Activated naive CD8-positive, alpha-beta T cell treated with anti-CD3 and anti-CD28 coated beads for 36 hours (primary cell): ENCODE results near the gene FAM111B. TPM values are rescaled to one million over a fixed set of nuclear protein-coding genes. Genes with fewer than 3 reads are reported as not detected.
A peak's percentile ranks its signal among the peaks of the same experiment; 100 is the strongest.

Experiments
- DNase-seq: peaks from one replicate; pipeline ENCODE4 v3.0.0; 2021
- H3K27ac Mint-ChIP-seq: one replicate; pipeline ENCODE4 v1.8.0; 2022; ENCODE audit warnings: mild to moderate bottlenecking, moderate library complexity, mixed read lengths
- H3K27me3 Mint-ChIP-seq: one replicate; pipeline ENCODE4 v1.8.0; 2022; ENCODE audit warnings: mild to moderate bottlenecking, mixed read lengths
- H3K36me3 Mint-ChIP-seq: one replicate; pipeline ENCODE4 v1.8.0; 2021; ENCODE audit warnings: mild to moderate bottlenecking, mixed read lengths
- H3K4me1 Mint-ChIP-seq: one replicate; pipeline ENCODE4 v1.8.0; 2021; ENCODE audit warnings: mixed read lengths
- H3K4me3 Mint-ChIP-seq: one replicate; pipeline ENCODE4 v1.8.0; 2022; ENCODE audit warnings: mild to moderate bottlenecking, moderate library complexity, mixed read lengths
- H3K9me3 Mint-ChIP-seq: one replicate; pipeline ENCODE4 v1.8.0; 2022; ENCODE audit warnings: mixed read lengths
- total RNA-seq, 2 experiments: library from RNA; stranded (reverse); gene quantifications; one replicate each; pipeline ENCODE4 v1.2.3, GENCODE V29; 2021

FAM111B gene
- total RNA-seq, 2 experiments from 2014 or later = 46.1 to 50.4 TPM

DNA sequence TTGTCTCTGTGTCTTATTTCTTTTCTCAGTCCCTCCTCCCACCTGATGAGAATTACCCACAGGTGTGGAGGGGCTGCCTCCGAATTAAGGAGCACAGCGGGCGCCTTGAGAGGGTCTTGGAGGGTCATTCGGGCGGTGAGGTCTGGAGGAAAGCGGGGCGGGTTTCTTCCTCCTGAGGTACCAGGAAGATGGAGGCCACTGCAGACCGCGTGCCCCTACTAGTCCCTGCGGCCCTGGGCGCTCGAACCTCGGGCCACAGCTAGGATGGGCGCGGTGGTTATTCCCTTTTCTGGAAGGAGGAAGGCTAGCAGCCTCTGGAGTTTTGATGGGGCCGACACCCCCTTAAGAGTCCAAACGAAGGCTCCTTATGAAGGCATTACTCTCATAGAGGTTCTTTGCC lies 30.2 kb downstream of the FAM111B start:
- H3K4me3 Mint-ChIP-seq = no peak overlapping the region
- peaks cover 5% of the 10 kb centered on the region for H3K9me3 Mint-ChIP-seq
- H3K4me1 Mint-ChIP-seq = peaks cover 20% of the 10 kb centered on the region
- H3K27ac Mint-ChIP-seq = no peak overlapping the region
- no peak for DNase-seq
- peaks cover 15% of the 10 kb centered on the region for H3K36me3 Mint-ChIP-seq
- no peaks in the 10 kb centered on the region for H3K27me3 Mint-ChIP-seq

DNA sequence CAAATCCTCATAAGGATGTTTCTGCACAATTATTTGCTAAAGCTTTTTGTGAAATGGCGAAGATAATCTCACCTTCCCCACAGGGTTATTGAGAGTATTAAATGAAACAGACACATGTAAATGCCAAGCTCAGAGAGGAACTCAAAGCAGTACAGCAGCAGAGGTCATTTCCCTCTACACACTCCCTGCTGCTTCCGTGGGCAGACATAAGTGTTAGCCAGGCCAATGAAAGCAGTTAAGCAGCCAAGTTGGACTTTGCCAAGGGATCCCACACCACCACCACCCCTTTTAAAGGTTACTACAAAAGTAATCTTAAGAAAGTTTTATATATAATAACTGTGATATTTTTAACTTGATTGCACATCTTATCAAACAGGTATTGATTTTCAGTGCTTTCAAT lies 31.6 kb downstream of the FAM111B start:
- Mint-ChIP-seq H3K36me3 (peaks cover 2% of the 10 kb centered on the region), H3K4me3 (no peak overlapping the region), H3K27ac (no peak overlapping the region), H3K27me3 (no peaks in the 10 kb centered on the region), H3K4me1 (peaks cover 25% of the 10 kb centered on the region), H3K9me3 (no peaks in the 10 kb centered on the region)
- no peak for DNase-seq

DNA sequence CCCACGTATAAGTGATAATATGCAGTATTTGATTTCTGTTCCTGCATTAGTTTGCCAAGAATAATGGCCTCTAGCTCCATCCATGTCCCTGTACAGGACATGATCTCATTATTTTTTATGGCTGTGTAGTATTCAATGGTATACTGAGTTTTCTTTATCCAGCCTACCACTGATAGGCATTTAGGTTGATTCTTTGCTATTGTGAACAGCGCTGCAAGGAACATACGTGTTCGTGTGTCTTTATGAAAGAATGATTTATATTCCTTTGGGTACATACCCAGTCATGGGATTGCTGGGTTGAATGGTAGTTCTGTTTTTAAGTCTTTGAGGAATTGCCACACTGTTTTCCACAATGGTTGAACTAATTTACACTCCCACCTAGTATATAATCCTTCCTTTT lies 34.2 kb downstream of the FAM111B start:
- no peak for DNase-seq
- H3K4me1 Mint-ChIP-seq = peaks cover 34% of the 10 kb centered on the region
- peak overlapping the region; percentile 99 for H3K4me3 Mint-ChIP-seq
- H3K27ac Mint-ChIP-seq = no peak overlapping the region
- no peaks in the 10 kb centered on the region for H3K9me3 Mint-ChIP-seq
- no peaks in the 10 kb centered on the region for H3K27me3 Mint-ChIP-seq
- H3K36me3 Mint-ChIP-seq = peaks cover 17% of the 10 kb centered on the region

DNA sequence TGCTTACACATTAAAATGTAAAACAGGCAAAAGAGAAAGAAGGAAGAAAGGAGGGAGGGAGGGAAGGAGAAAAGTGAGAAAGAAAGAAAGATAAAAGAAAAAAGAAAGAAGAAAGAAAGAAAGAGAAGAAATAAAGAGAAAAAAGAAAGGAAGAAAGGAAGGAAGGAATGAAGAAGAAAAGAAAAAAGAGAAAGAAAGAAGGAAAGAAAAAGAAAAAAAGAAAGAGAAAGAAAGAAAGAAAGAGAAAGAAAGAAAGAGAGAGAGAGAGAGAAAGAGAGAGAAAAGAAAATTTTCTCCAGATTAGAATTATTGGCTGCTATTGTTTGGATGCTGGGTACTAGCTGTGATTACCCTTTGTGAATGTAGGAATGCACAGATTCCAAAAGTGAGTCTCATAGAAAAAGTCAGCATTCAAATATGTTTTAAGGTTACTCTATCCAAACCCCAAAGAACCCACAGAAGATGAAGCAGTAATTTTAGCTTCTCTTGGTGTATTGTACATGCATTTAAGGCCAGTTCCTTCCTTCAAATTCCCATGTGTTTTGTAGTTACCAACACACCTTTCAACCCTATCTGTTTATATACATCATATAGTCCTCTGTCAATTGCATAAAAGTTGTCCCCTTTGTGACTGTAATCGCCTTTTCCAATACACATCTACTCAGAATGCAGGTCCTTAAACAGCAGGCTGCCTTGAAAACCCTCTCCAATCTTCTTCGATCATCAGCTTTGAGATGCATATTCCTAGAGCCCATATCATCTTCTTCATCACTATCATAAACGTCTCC lies 34.8 kb downstream of the FAM111B start:
- Mint-ChIP-seq H3K9me3 (no peaks in the 10 kb centered on the region), H3K4me3 (peak overlapping the region; percentile 99), H3K27ac (peak overlapping the region; percentile 91), H3K36me3 (peaks cover 23% of the 10 kb centered on the region), H3K27me3 (no peaks in the 10 kb centered on the region), H3K4me1 (peaks cover 40% of the 10 kb centered on the region)
- no peak for DNase-seq

- no peaks in the 10 kb centered on the region for H3K27me3 Mint-ChIP-seq
- no peaks in the 10 kb centered on the region for H3K9me3 Mint-ChIP-seq
- peak within 1 kb of the TSS; percentile 91 for H3K27ac Mint-ChIP-seq
- peak within 1 kb of the TSS; percentile 99 for H3K4me3 Mint-ChIP-seq
- DNase-seq = peak; percentile 87
- peaks cover 47% of the 10 kb centered on the region for H3K4me1 Mint-ChIP-seq
- H3K36me3 Mint-ChIP-seq = peaks cover 30% of the 10 kb centered on the region
Observed at GRCh38 chr11:59142530-59143507, 35.8 kb downstream of the FAM111B start, which contains the start of gene FAM111A. Gene FAM111A, plus strand, starts transcription at chr11:59142856. Its CDS starts 6,017 bp downstream, at chr11:59148873.

- peaks cover 50% of the 10 kb centered on the region for H3K4me1 Mint-ChIP-seq
Observed at GRCh38 chr11:59144096-59144495, 37.1 kb downstream of the FAM111B start.

DNA sequence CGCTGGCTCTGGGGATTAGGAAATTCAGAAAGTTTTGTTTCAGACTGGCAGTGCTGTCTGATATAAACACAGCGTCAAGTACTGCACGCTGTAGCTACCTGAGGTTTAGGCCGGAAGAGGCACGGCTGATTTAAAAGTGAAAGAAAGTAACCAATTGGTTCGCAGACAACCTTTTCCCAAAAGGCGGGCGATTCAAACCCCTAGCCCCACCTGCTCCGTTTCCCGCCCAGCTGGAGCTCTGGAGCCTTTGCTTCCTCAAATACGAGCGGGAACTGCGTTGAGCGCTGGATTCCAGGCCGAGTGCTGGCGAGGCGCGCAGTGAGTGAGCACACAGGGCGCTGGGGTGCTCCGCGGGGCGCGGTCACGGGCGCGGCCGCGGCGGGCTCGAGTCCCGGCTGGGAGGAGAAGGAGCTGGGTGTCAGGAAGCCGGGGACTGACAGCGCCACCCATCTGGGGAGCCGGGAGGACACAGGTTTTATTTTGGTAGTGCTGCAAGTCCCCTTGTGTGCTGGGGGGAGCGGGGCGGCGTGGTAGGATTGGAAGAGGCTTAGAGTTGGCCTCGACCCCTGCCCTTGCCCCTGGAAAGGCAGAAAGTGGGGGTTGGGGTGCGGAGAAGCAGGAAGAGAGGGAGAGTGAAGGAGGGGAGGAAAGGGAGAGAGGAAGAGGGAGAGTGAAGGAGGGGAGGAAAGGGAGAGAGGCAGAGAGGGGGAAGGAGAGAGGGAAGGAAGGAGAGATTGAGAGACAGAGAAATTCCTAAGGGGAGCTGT lies 37.7 kb downstream of the FAM111B start:
- DNase-seq = peak; percentile 76
- H3K27ac Mint-ChIP-seq = peak overlapping the region; percentile 91
- peaks cover 50% of the 10 kb centered on the region for H3K4me1 Mint-ChIP-seq
- H3K4me3 Mint-ChIP-seq = peak overlapping the region; percentile 99
- peaks cover 46% of the 10 kb centered on the region for H3K36me3 Mint-ChIP-seq
- no peaks in the 10 kb centered on the region for H3K9me3 Mint-ChIP-seq
- H3K27me3 Mint-ChIP-seq = no peaks in the 10 kb centered on the region

More at GRCh38 chr11:59144096-59144495, 37.1 kb downstream of the FAM111B start:
- no peaks in the 10 kb centered on the region for H3K27me3 Mint-ChIP-seq
- no peak for DNase-seq
- H3K9me3 Mint-ChIP-seq = no peaks in the 10 kb centered on the region
- H3K36me3 Mint-ChIP-seq = peaks cover 42% of the 10 kb centered on the region
- H3K27ac Mint-ChIP-seq = peak overlapping the region; percentile 91
- peak overlapping the region; percentile 99 for H3K4me3 Mint-ChIP-seq

- no peaks in the 10 kb centered on the region for H3K27me3 Mint-ChIP-seq
- H3K4me3 Mint-ChIP-seq = peak overlapping the region; percentile 99
- peaks cover 51% of the 10 kb centered on the region for H3K36me3 Mint-ChIP-seq
- H3K4me1 Mint-ChIP-seq = peaks cover 51% of the 10 kb centered on the region
- peak overlapping the region; percentile 91 for H3K27ac Mint-ChIP-seq
- H3K9me3 Mint-ChIP-seq = no peaks in the 10 kb centered on the region
- DNase-seq = no peak
Observed at GRCh38 chr11:59145534-59145933, 38.5 kb downstream of the FAM111B start.

DNA sequence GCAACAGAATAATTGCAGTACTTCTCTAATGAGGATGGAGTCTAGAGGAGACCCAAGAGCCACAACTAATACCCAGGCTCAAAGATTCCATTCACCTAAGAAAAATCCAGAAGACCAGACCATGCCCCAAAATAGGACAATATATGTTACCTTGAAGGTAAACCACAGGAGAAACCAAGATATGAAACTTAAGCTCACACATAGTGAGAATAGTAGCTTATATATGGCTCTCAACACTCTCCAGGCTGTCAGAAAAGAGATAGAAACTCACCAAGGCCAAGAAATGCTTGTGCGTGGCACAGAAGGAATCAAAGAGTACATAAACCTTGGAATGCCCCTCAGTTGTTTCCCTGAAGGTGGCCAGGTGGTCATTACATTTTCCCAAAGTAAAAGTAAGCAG lies 44.7 kb downstream of the FAM111B start:
- Mint-ChIP-seq H3K4me1 (peaks cover 36% of the 10 kb centered on the region), H3K27ac (peak overlapping the region; percentile 90), H3K36me3 (peaks cover 57% of the 10 kb centered on the region), H3K9me3 (peaks cover 3% of the 10 kb centered on the region), H3K4me3 (peak overlapping the region; percentile 52), H3K27me3 (no peaks in the 10 kb centered on the region)
- no peak for DNase-seq

- Mint-ChIP-seq H3K36me3 (peaks cover 53% of the 10 kb centered on the region), H3K4me3 (peak overlapping the region; percentile 52), H3K4me1 (peaks cover 30% of the 10 kb centered on the region), H3K27ac (peak overlapping the region; percentile 90), H3K9me3 (peaks cover 3% of the 10 kb centered on the region), H3K27me3 (no peaks in the 10 kb centered on the region)
- no peak for DNase-seq
Observed at GRCh38 chr11:59152312-59152951, 45.4 kb downstream of the FAM111B start.

DNA sequence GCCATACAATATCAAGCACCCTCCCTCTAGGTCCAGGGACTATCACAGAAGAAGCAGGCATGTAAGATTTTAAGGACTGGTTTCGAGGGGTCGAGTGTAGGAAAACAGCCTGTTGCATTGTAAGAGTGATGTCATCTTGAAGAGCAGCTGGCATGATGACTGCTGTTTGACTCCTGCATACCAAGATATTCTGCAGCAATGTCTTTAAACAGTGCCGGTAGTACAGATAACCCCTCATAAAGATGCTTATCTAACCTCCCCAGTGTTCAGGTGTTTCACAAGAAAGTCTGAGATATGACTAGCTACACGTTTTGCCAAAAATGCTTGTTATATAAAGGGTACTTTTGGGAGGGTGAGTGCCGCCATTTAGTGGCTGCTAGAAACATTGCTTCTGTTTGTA lies 47.6 kb downstream of the FAM111B start:
- Mint-ChIP-seq H3K27ac (no peak overlapping the region), H3K9me3 (peaks cover 3% of the 10 kb centered on the region), H3K4me1 (peaks cover 26% of the 10 kb centered on the region), H3K27me3 (no peaks in the 10 kb centered on the region), H3K36me3 (peaks cover 34% of the 10 kb centered on the region), H3K4me3 (no peak overlapping the region)
- DNase-seq = no peak

GRCh38 chr11:59157433-59157832 lies 50.4 kb downstream of the FAM111B start:
- no peak for DNase-seq
- no peak overlapping the region for H3K4me3 Mint-ChIP-seq
- H3K9me3 Mint-ChIP-seq = peaks cover 2% of the 10 kb centered on the region
- H3K27ac Mint-ChIP-seq = no peak overlapping the region
- H3K4me1 Mint-ChIP-seq = peaks cover 9% of the 10 kb centered on the region
- H3K36me3 Mint-ChIP-seq = peaks cover 12% of the 10 kb centered on the region
- H3K27me3 Mint-ChIP-seq = peaks cover 9% of the 10 kb centered on the region

GRCh38 chr11:59158206-59159068 lies 51.4 kb downstream of the FAM111B start:
- Mint-ChIP-seq H3K4me3 (no peak overlapping the region), H3K27me3 (peaks cover 16% of the 10 kb centered on the region), H3K27ac (no peak overlapping the region), H3K4me1 (peaks cover 4% of the 10 kb centered on the region), H3K9me3 (no peaks in the 10 kb centered on the region), H3K36me3 (peaks cover 3% of the 10 kb centered on the region)
- DNase-seq = peak; percentile 46
